ENCODE data around the gene APBA3. TPM values are rescaled to one million over a fixed set of nuclear protein-coding genes. Genes with fewer than 3 reads are reported as not detected.

The APBA3 gene, protein sequence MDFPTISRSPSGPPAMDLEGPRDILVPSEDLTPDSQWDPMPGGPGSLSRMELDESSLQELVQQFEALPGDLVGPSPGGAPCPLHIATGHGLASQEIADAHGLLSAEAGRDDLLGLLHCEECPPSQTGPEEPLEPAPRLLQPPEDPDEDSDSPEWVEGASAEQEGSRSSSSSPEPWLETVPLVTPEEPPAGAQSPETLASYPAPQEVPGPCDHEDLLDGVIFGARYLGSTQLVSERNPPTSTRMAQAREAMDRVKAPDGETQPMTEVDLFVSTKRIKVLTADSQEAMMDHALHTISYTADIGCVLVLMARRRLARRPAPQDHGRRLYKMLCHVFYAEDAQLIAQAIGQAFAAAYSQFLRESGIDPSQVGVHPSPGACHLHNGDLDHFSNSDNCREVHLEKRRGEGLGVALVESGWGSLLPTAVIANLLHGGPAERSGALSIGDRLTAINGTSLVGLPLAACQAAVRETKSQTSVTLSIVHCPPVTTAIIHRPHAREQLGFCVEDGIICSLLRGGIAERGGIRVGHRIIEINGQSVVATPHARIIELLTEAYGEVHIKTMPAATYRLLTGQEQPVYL
- 10 to 100 TPM; 25.1 to 27.0 TPM for total RNA-seq

DNA sequence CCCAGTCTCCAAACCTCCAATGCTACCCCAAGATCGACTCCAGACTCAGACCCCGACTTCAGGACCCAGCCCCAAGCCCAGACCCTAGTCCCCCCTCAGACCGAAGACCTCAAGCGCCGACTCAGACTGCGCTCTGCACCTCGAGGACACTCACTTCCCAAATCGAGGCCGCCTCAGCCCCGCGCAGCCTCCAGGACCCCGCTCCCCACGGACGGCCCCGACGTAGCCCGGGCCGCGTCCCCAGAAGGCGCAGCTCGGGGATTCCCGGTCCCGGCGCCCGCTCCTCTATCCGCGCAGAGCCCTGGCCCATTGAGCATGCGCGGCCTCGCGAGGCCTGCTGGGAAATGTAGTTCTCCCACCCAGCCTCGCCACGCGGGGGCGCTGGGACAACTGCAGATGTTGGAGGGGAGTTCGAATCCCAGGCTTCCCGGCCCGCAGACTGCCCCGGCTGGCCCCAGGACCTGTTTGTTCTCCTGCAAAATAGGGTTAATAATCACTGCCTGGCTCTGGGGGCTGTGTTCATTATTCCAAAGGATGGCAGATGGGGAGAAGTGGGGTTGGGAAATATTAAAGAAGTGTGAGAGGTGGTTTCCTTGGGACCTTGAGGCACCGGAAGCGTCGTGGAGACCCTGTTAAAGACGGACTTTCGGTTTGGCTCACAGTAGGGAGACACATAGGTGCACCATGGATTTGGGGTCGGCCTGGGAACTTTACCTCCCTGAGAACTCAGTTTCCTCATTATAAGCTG lies at the start of gene APBA3:
Gene APBA3, minus strand, starts transcription at position 311 of the 748 bp plus-strand sequence. CDS start 1,428 bp downstream, outside the sequence.

DNA sequence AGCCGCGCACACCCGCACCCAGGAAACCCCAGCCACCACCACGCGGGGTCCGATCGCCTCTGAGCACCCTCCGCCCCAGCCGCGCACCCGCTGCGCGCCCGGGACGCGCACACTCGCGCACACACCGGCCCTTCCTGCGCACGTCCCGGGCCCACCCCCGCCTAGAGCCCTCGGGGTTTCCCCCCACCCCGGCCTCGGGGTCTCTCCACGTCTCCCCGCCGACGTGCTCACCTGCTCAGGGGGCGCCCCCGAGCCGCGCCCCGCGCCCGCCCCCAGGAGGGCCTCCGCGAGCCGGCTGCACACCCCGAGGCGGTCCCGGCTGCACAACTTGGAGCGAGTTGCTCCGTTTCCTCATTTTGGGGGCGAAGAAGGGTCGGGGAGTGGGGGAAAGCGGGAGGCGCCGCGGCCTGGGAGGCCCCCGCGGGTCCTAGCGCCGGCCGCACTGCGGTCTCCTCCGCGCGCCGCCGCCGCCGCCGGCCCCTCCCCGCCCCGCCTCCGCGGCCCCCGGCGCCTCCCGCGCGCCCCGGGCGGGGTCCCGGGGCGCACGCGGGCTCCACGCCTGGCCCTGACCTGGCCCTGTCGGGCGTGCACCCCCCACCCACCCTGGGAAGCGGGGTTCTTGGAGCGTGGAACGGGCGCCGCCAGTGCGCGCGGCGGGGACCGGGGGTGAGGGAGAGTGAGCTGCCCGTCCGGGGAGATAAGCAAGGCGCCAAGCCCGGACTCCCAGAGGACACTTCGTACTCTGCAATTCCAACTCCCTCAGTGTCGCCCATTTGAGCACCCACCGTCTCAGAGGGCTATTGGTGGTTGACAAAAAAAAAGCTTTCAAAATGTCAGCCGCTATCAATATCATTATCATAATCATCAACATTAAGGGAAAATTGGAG lies 24.7 kb upstream of the APBA3 start, which contains the start of gene MATK:
Gene MATK, minus strand, starts transcription at position 444 of the 887 bp plus-strand sequence. CDS start 1,246 bp downstream, outside the sequence.

GRCh38 chr19:3771906-3772455 lies 10.5 kb upstream of the APBA3 start, which contains the start of gene RAX2:
Gene RAX2 (minus strand): TSS chr19:3772228. CDS start chr19:3771742, 486 bp downstream.

DNA sequence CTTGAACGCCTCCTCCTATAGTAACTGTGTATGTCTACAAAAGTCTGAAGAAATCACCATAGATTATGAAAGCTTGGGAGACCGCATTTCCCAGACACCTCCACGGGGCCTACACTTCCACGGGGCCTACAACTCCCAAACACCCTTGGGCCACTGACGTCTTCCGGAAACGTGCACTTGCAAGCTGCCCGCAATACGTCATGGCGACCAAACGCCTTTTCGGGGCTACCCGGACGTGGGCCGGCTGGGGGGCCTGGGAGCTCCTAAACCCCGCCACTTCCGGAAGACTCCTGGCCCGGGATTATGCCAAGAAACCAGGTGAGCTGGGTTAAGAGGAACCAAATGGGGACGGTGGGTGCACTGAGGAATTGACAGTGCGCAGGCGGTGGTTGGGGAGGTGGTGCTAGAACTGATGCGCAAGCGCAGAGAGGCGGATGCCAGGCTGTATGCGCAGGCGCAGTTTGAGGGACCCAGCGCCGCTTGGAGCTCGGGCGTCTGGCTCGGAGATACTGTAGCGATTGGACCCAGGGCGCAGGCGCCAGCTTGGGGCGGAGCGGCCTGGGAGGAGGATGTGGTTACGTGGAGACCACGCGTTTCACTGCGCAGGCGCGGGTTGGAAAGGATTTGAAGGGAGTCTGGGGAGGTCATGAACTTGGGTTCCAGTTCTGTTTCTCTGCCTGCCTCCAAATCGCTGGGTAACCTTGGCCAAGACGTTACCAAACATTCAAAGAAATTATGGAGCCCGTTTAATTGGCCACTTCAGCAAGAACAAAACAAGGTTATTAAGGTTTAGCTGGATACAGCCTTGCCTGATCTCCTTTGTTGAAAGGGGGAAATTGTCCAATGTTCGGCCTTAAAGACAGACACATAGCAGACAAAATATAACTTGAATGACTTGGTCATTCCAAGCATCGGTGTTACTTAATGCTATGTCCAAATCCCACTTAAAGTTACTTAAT lies 1.3 kb upstream of the APBA3 start, which contains the start of gene MRPL54:
Gene MRPL54, plus strand, starts transcription at position 182 of the 959 bp plus-strand sequence. Its CDS starts 19 bp downstream, at position 201.

DNA sequence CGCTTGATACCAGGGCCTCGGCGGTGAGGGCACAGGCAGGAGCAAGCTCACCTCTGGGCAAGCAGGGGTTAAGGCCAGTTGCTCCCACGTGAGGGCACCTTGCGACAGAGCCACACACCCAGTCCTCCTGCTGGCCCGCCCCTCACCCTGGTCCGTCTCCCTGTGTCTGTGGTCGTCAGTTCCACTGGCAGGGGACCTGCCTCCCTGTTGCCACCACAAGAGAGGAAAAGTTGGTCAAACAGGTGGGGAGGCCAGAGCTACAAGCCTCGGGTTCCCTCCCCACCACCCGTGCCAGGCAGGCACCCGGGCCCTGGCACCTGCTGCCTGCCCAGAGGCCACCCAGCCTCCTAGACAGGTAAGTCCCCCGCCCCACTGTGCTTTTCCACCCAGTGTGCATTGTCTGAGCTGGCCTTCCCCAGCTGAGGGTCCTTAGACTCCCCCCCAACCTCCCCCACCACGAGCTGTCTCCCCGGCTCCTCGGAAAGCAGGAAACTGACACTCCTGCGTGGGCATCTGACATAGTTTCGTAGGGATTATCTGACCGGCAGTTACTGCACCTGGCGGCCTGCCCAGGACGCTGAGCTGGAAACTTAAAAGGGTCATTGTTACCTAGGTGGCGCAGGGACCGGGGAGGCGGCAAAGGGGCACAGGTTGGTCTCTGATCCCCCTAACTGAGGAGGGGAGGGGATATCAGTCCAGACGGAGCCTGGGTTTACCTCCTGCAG lies 53.1 kb downstream of the APBA3 start, which contains the start of gene TJP3:
Gene TJP3, plus strand, starts transcription at position 178 of the 725 bp plus-strand sequence. CDS start 20,049 bp downstream, outside the sequence.

Small RNA genes lying within 50 kb of the gene (small RNA-seq; reads per million reads assigned to genes)
- gene AC005777.1: 0 reads per million in 2 donors

Other genes with a start within 250 kb of the APBA3 start
- gene TEKTIP1, start 222.5 kb downstream of the APBA3 start, total RNA-seq: not detected
- 1,000 to 10,000 TPM; 2,768 to 2,971 TPM for gene MFSD12, start 204.1 kb downstream of the APBA3 start, total RNA-seq
- gene HMG20B, start 188.7 kb downstream of the APBA3 start, total RNA-seq: 100 to 1,000 TPM; 663 to 915 TPM
- gene GIPC3, start 176.2 kb downstream of the APBA3 start, total RNA-seq: under 1 TPM; under 0.01 to 0.67 TPM
- gene TBXA2R, start 154.8 kb downstream of the APBA3 start, total RNA-seq: 1 to 10 TPM in 1 of 2 donors, not detected in 1; 1.7 TPM
- gene CACTIN, start 134.9 kb downstream of the APBA3 start, total RNA-seq: 10 to 100 TPM; 11.7 to 25.0 TPM
- 10 to 100 TPM; 27.3 to 32.7 TPM for gene PIP5K1C, start 61.2 kb downstream of the APBA3 start, total RNA-seq
- gene TJP3, start 53.3 kb downstream of the APBA3 start, total RNA-seq: not detected
- gene MRPL54, start 990 bp upstream of the APBA3 start, total RNA-seq: 10 to 100 TPM; 39.6 to 51.6 TPM
- gene RAX2, start 10.5 kb upstream of the APBA3 start, total RNA-seq: not detected
- under 1 TPM; 0.34 to 1.00 TPM for gene MATK, start 24.7 kb upstream of the APBA3 start, total RNA-seq
- gene ZFR2, start 107.3 kb upstream of the APBA3 start, total RNA-seq: under 1 TPM in 1 of 2 donors, not detected in 1; 0.34 TPM
- gene ATCAY, start 119.0 kb upstream of the APBA3 start, total RNA-seq: not detected
- not detected for gene NMRK2, start 171.4 kb upstream of the APBA3 start, total RNA-seq
- gene DAPK3, start 209.4 kb upstream of the APBA3 start, total RNA-seq: 100 to 1,000 TPM in 1 of 2 donors, 10 to 100 TPM in 1; 92.2 to 103 TPM
- 1,000 to 10,000 TPM in 1 of 2 donors, 100 to 1,000 TPM in 1; 847 to 1,562 TPM for gene EEF2, start 223.8 kb upstream of the APBA3 start, total RNA-seq
- gene PIAS4, start 246.0 kb upstream of the APBA3 start, total RNA-seq: 10 to 100 TPM; 18.6 to 31.0 TPM

Data from melanocyte of skin (primary cell).